HG02759 (cell line): ENCODE measurements around the gene SVIL.
"Not testable (repeated sequence)": the region's sequence is repeated elsewhere in the genome, so short reads cannot be mapped to it uniquely, and the experiment has no call there.

Source experiments
- ATAC-seq: cut with Tn5 transposase; IDR thresholded peaks from one replicate; pipeline ENCODE4 v1.9.1; 2021; ENCODE audit warnings: mild to moderate bottlenecking, moderate library complexity; ENCODE audit not compliant: unreplicated experiment

Gene SVIL

DNA sequence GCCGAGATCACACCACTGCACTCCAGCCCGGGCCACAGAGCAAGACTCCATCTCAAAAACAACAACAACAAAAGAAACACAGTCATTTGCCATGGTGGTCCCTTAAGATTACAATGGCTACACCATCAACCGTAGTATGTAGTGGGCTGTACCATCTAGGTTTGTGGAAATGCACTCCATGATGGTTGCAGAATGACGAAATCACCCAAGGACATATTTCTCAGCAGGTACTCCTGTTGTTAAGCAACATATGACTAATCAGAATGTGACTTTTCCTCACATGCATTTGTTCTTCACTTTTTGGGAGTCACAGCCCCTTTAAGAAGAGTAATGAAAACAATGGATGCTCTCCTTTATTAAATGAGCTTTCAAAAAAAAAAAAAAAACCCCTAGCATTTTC, 11.0 kb downstream of the SVIL start:
- no peak for ATAC-seq

DNA sequence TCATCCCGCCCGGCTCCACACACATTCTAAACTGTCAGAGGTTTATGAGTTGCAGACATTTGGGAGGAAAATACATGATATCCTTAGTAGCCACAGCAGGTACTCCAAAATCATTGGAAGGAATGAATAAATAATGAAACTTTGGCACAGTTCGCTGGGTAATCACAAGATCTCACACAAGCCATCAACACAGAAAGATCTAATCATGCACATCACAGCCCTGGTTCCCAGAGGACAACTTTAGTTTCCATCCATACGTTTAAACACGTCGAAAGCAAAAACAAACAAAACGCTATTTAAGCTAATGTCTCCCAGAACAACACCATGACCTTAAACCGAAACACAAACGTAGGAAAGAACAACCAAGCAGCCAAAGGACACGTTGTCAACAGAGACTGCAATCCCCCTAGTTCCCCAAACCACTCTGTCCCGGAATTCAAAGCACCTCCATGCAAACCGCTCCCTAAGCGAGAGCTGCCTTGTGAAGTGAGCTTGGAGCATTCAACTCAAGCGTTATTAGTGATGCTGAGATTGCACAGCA, 12.3 kb downstream of the SVIL start:
- no peak for ATAC-seq

DNA sequence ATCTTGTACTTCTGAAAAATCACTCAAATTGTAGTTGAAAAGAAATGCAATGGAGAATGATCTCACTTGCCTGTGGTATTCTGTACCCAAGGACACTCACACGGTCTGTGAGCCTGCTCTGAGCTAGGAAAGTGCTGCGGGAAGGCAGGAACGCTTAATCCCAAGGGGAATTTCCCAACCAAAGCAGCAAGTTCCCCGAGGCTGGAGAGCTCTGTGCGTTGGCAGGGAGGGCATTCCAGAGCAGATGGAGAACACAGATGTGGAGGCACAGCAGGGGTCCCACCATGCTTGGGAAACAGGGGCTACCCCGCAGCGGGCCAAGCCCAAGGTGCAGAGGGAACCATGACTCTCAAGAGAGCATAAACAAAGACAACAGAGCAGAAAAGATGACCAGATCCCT, 13.6 kb downstream of the SVIL start:
- ATAC-seq: no peak

DNA sequence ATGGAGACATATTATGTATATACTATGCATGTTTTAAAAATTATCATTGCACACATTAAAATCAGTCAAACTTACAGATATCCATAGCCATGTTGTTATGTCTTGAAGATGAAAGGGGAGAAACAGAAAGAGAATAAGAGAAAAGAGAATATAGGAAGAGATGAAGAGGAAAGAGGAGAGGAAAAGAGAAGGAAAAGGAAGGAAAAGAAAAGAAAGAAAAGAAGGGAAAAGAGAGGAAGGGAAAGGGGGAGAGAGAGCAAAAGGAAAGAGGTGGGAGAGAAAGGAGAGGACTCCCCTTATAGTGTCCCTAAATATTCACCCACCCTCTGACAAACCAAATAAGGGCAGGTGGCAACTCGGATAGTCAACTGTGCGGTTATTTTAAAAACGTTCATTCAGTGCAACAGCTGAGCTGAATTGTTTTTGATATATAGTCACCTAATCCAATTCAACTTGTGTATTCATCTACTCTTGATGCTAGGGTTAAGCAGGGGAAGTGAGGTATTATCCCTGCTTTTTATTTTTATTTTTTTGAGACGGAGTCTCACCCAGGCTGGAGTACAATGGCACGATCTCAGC, 14.6 kb downstream of the SVIL start:
- ATAC-seq: no peak

DNA sequence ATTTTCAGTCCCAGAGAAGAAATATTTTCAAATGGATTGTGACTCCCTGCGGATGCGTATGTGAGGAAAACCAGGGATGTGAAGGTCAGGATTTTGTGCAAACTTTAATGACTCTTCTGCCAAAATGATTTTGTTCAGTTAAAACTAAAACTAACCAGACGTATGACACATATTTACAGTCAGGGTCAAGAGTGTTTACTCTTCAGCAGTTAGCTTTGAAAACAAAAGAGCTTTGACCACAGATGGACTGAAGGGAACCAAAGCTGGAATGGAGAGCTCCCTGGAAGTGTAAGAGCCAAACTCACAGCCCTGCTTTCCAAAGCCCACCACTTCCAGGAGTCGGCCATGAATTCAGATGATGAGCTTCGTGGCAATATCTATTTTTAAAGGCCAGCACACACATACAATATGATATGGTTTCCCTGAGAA, 15.5 kb downstream of the SVIL start:
- ATAC-seq: no peak

DNA sequence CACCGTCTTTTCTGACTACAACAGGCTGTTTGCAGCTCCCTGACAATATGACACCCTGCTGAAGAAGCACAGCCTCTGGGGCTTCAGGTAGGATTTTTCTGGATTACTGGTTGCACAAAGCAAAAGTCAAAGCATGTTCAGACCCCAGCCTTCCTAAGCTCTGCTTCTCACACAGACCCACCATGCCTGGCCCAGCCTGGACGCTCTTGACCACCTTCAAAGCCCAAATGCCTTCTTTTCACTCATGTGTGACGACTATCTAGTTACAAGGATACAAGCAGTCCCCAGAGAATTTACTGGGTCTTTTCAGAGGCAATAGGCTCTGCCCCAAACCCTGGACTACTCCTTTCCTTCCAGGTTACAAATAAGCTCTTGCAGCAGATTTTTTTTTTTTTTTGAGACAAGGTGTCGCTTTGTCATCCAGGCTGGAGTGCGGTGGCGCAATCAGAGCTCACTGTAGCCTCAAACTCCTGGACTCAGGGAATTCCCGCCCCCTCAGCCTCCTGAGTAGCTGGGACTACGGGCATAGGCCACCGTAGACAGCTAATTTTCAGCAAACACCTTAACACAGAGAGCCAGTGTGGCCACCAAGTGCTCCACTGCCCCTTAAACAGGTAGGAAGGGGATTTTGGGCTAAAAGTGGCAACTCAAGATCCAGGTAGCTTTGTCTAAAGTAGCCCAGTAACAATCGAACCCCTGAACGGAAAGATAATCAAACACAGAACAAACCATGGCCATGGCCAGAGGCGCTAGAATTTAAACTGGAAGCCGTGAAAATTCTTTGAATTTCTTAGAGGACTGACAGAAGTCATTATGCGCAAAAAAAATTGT, 16.2 kb downstream of the SVIL start:
- ATAC-seq: no peak

DNA sequence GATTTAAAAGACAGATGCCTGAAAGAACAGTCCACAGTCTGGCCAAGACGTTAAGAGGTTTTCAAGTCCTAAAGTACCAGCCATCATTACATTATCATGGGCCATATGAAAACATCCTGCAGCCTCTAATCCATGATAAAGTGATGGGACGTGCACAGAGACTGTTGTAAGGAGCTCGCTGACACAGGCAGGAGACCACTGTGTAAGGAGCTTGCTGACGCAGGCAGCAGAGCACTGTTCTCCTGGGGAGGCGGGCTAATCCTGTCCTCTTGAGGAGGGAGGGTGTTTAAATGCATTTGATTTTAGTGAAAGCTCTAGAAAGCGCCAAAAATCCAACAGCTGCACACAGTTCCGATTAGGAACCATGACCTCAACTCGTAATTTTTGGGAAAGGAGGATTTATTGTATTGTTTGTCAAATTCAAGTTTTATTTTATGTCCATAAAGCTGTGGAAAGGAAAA, 16.9 kb downstream of the SVIL start:
- no peak for ATAC-seq

DNA sequence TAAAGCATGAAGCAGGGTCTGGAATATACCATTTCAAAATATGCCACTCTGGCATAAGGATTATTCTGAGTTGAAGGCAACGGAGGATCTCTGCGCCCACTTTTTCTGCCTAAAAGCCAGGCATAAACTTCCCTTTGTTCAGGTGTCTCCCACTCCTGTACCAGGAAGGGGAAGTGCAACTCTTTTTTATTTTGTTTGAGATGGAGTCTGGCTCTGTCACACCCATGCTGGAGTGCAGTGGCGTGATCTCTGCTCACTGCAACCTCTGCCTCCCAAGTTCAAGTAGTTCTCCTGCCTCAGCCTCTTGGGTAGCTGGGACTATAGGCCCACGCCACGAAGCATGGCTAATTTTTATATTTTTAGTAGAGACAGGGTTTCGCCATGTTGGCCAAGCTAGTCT, 18.2 kb downstream of the SVIL start:
- ATAC-seq: no peak

DNA sequence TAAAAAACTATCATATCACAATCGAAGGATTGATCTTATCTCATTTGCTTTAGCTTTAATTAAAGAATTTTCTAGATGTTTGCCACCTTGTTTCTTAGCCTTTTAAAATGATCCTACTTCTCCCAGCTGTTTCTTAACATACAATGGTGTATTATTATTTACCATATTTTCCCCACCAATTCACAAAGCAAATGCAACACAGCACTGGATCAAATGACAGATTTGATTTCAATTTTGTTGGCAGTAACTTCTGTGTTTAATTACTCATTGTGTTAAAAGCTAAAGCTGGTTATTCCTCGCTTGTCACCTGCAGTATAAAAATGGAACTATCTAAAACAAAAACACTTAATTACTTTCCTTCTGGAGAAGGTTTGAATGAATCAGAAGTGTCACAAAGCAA, 19.6 kb downstream of the SVIL start:
- ATAC-seq: no peak

DNA sequence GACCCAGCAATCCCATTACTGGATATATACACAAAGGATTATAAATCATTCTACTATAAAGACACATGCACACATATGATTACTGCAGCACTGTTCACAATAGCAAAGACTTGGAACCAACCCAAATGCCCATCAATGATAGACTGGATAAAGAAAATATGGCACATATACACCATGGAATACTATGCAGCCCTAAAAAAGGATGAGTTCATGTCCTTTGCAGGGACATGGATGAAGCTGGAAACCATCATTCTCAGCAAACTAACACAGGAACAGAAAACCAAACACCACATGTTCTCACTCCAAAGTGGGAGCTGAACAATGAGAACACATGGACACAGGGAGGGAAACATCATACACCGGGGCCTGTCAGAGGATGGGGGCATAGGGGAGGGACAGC, 20.5 kb downstream of the SVIL start:
- ATAC-seq: not testable (repeated sequence)

DNA sequence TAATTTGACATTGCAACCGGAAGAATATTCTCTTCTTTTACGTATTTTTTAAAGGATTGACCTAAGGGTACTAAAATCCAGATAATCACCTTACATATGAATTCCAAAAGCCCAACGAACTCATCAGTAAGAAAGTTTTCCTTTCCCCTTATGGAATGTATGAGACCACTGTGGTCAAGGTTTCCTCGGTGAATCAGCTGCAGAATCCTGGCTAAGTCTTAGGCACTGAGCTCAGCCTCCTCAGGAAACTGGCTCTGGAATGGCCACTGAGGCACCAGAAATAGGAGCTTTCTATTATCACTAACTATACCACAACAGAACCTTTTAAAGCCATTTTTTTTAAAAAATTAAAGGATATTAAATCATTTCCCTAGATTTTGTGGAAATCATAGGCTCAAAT, 21.0 kb downstream of the SVIL start:
- ATAC-seq: no peak

DNA sequence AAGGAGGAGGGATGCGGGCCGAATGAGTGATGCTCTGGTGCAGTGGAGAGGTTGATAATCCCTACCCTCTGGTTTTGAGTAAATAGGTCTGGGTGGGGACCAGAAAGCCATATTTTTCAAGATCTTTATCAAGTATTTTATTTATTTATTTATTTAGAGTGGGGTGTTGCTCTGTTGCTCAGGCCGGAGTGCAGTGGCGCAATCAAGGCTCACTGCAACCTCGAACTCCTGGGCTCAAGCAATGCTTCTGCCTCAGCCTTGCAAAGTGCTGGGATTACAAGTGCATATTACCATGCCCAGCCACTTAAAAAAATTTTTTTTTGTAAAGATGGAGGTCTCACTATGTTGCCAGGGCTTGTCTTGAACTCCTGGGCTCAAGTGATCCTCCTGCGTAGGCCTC, 21.6 kb downstream of the SVIL start:
- no peak for ATAC-seq

DNA sequence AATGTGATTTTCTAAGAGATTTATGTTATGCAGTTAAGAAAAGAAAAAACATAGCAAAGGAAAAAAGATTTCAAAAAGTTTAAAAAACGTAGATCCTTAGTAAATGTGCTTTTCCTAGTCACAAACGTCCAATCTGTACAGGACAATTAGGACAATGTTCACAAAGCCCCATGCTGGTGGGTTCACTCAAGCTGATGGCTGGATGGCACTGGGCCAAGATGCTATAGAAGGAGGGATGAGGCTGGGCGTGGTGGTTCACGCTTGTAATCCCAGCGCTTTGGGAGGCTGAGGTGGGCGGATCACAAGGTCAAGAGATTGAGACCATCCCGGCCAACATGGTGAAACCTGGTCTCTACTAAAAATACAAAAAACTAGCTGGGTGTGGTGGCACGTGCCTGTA, 22.1 kb downstream of the SVIL start:
- no peak for ATAC-seq

DNA sequence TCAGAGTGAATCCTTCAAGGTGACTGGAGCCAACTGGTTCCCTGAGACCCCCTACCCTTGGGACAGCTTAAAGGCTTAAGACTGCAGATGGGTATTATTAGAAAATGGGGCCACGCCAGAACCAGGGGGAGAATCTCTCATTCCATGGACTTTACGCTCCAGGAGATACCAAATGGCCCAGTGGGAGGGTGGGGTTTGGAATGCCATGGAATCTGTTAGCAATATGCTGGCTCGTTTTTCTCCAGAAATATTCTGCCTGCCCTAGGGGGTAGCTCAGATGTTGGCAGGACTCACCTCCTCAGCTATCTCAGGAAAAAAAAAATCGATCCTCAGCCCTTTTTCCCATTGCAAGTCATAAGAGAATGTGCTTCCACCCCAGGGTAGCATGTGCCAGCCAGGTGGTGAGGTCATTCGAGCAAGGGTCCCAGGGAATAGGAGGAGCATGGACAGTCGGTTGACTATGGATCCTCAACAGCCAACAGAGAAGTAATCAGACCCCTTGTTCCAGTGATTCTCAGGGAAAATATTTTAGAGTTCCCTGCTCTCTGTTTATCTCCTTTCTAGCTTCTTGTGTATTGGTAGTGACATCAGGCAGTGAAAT, 22.9 kb downstream of the SVIL start:
- ATAC-seq: no peak

DNA sequence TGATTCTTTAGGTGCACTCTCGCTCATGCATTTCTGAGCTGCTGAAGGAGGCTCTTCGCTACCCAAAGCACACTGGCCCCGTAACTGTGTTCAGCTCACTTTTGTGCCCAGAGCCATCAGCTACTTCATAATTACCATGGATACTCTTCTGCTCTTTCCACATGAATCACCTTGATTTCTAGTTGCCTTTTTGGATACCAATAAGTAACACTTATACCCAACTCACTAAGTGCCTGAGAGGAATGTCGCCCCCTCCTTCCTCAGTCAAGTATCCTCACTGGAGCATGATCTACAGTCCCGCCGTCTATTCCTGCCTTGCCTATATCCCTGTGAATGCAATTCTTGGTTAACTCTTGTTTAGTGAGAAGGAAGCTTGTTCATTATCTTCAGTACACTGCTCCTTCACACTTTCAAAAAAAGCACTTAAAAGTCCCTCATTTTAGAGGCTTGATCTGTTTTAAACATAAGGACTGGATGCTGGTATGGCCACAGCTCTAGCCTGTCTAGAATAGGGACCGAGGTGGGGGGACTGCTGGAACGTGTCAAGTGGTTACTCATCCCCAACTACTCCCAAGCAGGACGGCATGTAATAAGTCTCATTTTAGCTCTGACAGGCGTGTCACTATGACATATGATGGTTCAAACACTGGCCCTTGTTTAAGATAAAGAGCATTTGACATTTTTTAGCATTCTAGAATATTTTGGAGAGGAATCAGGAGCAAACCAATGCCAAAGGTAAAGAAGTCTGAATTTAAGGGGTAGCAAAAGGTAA, 23.7 kb downstream of the SVIL start:
- ATAC-seq: no peak

DNA sequence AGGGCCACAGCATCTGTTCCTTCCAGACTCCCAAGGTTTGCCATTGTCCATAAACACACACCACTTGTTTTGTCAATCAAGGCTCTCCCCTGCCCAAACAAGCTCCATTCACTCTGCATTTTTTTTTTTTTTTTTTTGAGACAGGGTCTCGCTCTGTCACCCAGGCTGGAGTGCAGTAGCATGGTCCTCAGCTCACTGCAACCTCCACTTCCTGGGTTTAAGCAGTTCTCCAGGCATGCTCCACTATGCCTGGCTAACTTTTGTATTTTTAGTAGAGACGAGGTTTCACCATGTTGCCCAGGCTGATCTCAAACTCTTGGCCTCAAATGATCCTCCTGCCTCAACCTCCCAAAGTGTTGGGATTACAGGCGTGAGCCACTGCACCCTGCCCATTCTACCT, 24.4 kb downstream of the SVIL start:
- not testable (repeated sequence) for ATAC-seq

DNA sequence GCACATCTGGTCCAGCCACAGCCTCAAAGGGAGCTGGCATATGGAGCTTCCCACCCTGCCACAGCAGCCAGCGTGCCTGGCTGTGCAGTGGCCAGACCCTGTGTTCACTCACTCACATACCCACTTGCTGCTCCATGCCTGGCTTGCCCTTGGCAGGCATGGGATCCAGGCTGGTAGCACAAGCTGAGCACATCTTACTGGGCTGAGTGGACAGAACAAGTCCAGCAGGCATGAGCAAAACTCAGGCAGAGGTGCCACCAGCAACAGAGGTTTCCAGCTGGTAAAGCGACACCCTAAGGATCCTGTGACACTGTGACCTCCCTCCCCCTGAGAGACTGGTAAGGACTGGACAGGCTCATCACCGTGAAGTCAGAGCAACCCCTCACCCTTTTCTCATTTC, 25.1 kb downstream of the SVIL start:
- no peak for ATAC-seq

DNA sequence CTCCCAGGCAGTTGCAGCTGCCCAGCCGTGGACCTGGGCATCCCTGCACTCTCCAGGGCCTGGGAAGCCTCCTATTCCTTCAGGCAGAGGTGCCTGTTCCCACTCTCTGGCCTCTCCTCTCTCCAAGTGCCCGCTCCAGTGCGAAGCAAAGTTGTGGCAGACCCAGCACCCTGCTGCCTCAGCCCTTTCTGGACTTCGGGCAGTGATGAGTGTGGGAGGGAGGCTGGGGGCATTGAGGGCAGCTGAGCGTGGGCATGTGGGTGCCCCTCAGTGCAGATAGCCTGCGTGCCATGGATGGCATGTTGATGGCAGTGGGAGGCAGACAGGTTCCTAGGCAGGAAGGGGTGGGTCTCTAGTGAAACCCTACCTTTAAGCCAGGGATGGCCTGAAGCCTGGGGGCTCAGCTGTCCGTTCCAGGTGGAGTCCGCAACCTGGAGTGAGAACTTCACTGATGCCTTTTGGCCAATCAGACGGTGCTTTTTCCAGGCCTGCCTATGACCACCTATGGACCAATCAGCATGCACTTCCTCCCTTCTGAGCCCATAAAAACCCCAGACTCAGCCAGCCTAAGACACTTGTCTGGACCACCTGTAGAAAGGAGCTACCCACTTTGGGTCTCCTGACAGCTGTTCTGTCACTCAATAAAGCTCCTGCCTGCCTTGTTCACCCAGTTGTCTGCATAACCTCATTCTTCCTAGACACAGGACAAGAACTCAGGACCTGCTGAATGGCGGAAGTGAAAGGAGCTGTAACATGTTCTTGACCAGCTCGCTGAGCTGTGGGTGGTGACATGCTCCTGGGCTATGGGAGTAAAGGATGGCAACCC, 26.1 kb downstream of the SVIL start:
- no peak for ATAC-seq

DNA sequence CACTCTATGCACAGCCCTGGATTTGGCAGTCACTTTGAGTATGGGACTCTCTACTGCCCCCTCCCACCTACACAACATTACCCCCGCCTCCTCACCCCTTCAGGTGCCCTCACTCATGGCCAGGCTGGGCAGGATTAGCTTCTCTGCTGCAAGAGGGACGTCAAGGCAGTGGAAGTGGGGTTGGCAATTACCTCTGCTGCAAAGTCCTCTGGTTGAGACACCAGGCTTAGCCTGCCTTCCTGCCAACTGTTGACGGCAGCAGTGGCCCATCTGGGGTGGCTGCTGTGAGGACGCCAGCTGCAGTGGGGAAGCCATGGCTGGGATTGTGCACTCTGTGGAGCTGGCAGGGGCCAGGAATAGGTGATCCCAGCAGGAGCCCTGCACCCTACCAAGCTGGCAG, 26.7 kb downstream of the SVIL start:
- no peak for ATAC-seq

DNA sequence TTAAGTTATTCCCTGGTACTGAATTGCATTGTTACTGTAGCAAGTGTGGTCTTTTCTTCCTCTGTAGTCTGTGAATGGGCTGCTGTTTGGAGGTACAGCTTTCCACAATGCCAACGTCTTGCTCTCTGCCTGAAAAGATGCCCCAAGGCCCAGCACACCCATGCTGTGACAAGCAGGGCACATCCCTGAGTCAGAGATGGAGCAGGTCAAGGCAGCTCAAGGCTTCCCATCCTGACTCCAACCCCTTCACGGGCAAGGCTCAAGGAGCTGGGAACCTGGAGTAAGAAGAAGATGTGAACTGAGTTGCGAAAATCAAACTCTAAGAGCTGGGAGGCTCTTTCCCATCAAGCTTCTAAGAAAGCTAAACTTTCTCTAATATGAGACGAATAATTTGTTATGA, 27.2 kb downstream of the SVIL start:
- no peak for ATAC-seq
